K562 (cell line): Measurements from ENCODE around the gene NAGLU. TPM values are rescaled to one million over a fixed set of nuclear protein-coding genes. Genes with fewer than 3 reads are reported as not detected.
A peak's percentile ranks its signal among the peaks of the same experiment; 100 is the strongest.

Experiments used
- CREB3 ChIP-seq: fragments of 450-650 bp; conservative IDR thresholded peaks from 2 replicates; pipeline ENCODE4 v1.6.1; 2016; ENCODE audit warnings: missing genetic modification characterization, low read depth, mild to moderate bottlenecking, missing compliant biosample characterization, moderate library complexity
- CTCFL ChIP-seq: IDR thresholded peaks from 2 replicates; pipeline ENCODE4 v1.6.1; 2011; ENCODE audit warnings: borderline replicate concordance, low read depth, mild to moderate bottlenecking, moderate library complexity, low read length; ENCODE audit not compliant: insufficient read depth, poor library complexity, severe bottlenecking
- CXXC5 ChIP-seq: fragments of 250-450 bp; sonication (Bioruptor Pico); IDR thresholded peaks from 2 replicates; pipeline ENCODE4 v1.8.0; 2022; ENCODE audit warnings: inconsistent platforms, mild to moderate bottlenecking, moderate library complexity
- E2F3 ChIP-seq: fragments of 250-450 bp; sonication (Bioruptor Pico); IDR thresholded peaks from 2 replicates; pipeline ENCODE4 v1.4.0; 2020; ENCODE audit warnings: mild to moderate bottlenecking
- ETV5 ChIP-seq: sonication (generic); formaldehyde crosslinking; IDR thresholded peaks from 2 replicates; pipeline ENCODE4 v1.4.0; 2020; ENCODE audit warnings: low read depth, mild to moderate bottlenecking, missing genetic modification reagents
- L3MBTL2 ChIP-seq: fragments of 450-650 bp; IDR thresholded peaks from 2 replicates; pipeline ENCODE4 v1.6.1; 2016; ENCODE audit warnings: mild to moderate bottlenecking, moderate library complexity
- NFRKB ChIP-seq: fragments of 450-650 bp; IDR thresholded peaks from 2 replicates; pipeline ENCODE4 v1.6.1; 2016; ENCODE audit warnings: low read depth
- NR2C1 ChIP-seq, 2 experiments: fragments of 450-650 bp; IDR thresholded peaks; 2 replicates each; pipeline ENCODE4 v1.6.1; 2017; ENCODE audit warnings: mild to moderate bottlenecking in 2 of 2, antibody characterized with exemption in 1 of 2, inconsistent platforms in 1 of 2, missing compliant biosample characterization in 1 of 2, missing genetic modification characterization in 1 of 2
- POLR2AphosphoS2 ChIP-seq: IDR thresholded peaks from 2 replicates; pipeline ENCODE4 v1.6.1; 2012; ENCODE audit warnings: low read length, improper control_type of control experiment
- POLR2AphosphoS5 ChIP-seq: IDR thresholded peaks from 2 replicates; pipeline ENCODE4 v1.6.1; 2011; ENCODE audit warnings: mild to moderate bottlenecking, low read depth, low read length, moderate library complexity; ENCODE audit not compliant: control insufficient read depth, insufficient read depth
- RBM25 ChIP-seq: fragments of 200-400 bp; formaldehyde crosslinking; IDR thresholded peaks from 2 replicates; pipeline ENCODE4 v1.6.1; 2018; ENCODE audit warnings: low read length, low read depth, moderate library complexity; ENCODE audit not compliant: severe bottlenecking
- RCOR1 ChIP-seq, 2 experiments: IDR thresholded peaks; 2 replicates each; pipeline ENCODE4 v1.6.1; 2012; ENCODE audit warnings: low read depth in 2 of 2, low read length in 2 of 2, borderline replicate concordance in 1 of 2, improper control_type of control experiment in 1 of 2
- RFX1 ChIP-seq: fragments of 450-650 bp; IDR thresholded peaks from 2 replicates; pipeline ENCODE4 v1.6.1; 2016; ENCODE audit warnings: mild to moderate bottlenecking, moderate library complexity
- SREBF2 ChIP-seq: sonication (generic); formaldehyde crosslinking; IDR thresholded peaks from 2 replicates; pipeline ENCODE4 v1.4.0; 2020; ENCODE audit warnings: mild to moderate bottlenecking, missing genetic modification reagents
- ZKSCAN8 ChIP-seq: fragments of 200-800 bp; sonication (Bioruptor generic); IDR thresholded peaks from 2 replicates; pipeline ENCODE4 v1.6.1; 2016; ENCODE audit warnings: missing genetic modification characterization, missing compliant biosample characterization
- ZNF24 ChIP-seq: fragments of 450-650 bp; IDR thresholded peaks from 2 replicates; pipeline ENCODE4 v1.6.1; 2016
- ZNF395 ChIP-seq: fragments of 200-800 bp; sonication (Bioruptor generic); IDR thresholded peaks from 2 replicates; pipeline ENCODE4 v1.6.1; 2017; ENCODE audit warnings: missing genetic modification characterization, missing compliant biosample characterization
- ZNF592 ChIP-seq: fragments of 450-650 bp; IDR thresholded peaks from 2 replicates; pipeline ENCODE4 v1.6.1; 2017; ENCODE audit warnings: antibody characterized with exemption, mild to moderate bottlenecking
- polyA plus RNA-seq, 8 experiments: library from polyadenylated mRNA; depleted of rRNA in 4 of 8; stranded (reverse) in 5 of 8; unstranded in 3 of 8; fragments of >200 nt; fragmentation: Nextera tagmentation in 2 of 8; fragmentation: Illumina TruSeq in 1 of 8; extraction: Ambion mirVana in 2 of 8; extraction: Trizol in 1 of 8; gene quantifications; 2 replicates each; pipeline versions ENCODE4 v1.2.1 to v1.2.3, GENCODE V29; 2011 to 2014; ENCODE audit warnings: inconsistent platforms in 1 of 8, missing spikeins in 1 of 8
- total RNA-seq, 7 experiments: library from RNA; depleted of rRNA in 6 of 7; stranded (reverse); fragments of >200 nt in 6 of 7; fragmentation: Illumina TruSeq in 2 of 7; extraction: Trizol in 2 of 7; gene quantifications; 2 replicates each; pipeline versions ENCODE4 v1.2.1 to v1.2.3, GENCODE V29; 2011 to 2021; ENCODE audit warnings: low replicate concordance in 1 of 7

Gene NAGLU
- total and polyA plus RNA-seq, 9 of the 15 experiments (the other 6 are each of a cell fraction or from before 2014, with no cell fraction given) = 0.04 to 21.5 (median 8.5) TPM

- TF ChIP-seq ZNF592 (peak; percentile 88), ZNF395 (CRISPR knock-in tag) (peak; percentile 79), ZNF24 (no peak), ETV5 (CRISPR knock-in tag) (peak; percentile 73), POLR2AphosphoS5 (peak; percentile 91), CREB3 (tag) (0 out of 2 replicates have a peak, but pooled peaks have one; percentile 64), NR2C1 (IDR thresholded peaks at IDR 0.05) (peak; percentile 72), NR2C1 (tag; IDR thresholded peaks at IDR 0.05) (peak; percentile 67), CXXC5 (CRISPR knock-in tag) (peak; percentile 68), RCOR1 (IDR thresholded peaks at IDR 0.05; ENCODE audit: borderline replicate concordance in 1 of 2, low read depth in 2 of 2, low read length in 2 of 2) (peak in 1 of 2 experiments; percentile 49; a peak in 1 of 4 replicates), SREBF2 (peak; percentile 64; the same call in 1 of the 2 replicates), ZKSCAN8 (CRISPR knock-in tag) (0 out of 2 replicates have a peak, but pooled peaks have one; percentile 29), RBM25 (peak; percentile 83), CTCFL (peak; percentile 63), NFRKB (peak; percentile 81; the same call in 1 of the 2 replicates), RFX1 (peak; percentile 97), E2F3 (CRISPR knock-in tag) (peak; percentile 95), POLR2AphosphoS2 (peak; percentile 93; the same call in 1 of the 2 replicates), L3MBTL2 (peak; percentile 94)
Observed at GRCh38 chr17:42577532-42578281, 41.7 kb downstream of the NAGLU start, which contains the start of gene PSMC3IP (continued).
